Lung (tissue), 12 donors: Measurements from ENCODE around the gene MPZL1. TPM values are rescaled to one million over a fixed set of nuclear protein-coding genes. Genes with fewer than 3 reads are reported as not detected.

Experiments
- ATAC-seq: fragments of 200-7000 bp; cut with Tn5 transposase; one replicate; pipeline ENCODE4 v1.9.1; 2020; ENCODE audit warnings: moderate number of reproducible peaks; ENCODE audit not compliant: insufficient read depth, low FRiP score
- DNase-seq, 3 donors: peaks; one replicate each; pipeline ENCODE4 v3.0.0-alpha.2; 2013 to 2017
- H3K27ac ChIP-seq, 2 donors: one replicate each; pipeline ENCODE4 v1.5.1; 2013; ENCODE audit warnings: mild to moderate bottlenecking in 2 of 2, moderate library complexity in 2 of 2, control low read depth in 1 of 2, inconsistent platforms in 1 of 2, low read depth in 1 of 2, low read length in 1 of 2
- H3K27me3 ChIP-seq, 3 donors: one replicate each; pipeline ENCODE4 v1.5.1; 2013; ENCODE audit warnings: low read length in 2 of 3; ENCODE audit not compliant: control insufficient read depth in 3 of 3, insufficient read depth in 3 of 3
- H3K36me3 ChIP-seq, 4 donors: one replicate each; pipeline ENCODE4 v1.5.1; 2013; ENCODE audit warnings: low read length in 4 of 4, mild to moderate bottlenecking in 1 of 4, moderate library complexity in 1 of 4; ENCODE audit not compliant: control insufficient read depth in 4 of 4, insufficient read depth in 4 of 4
- H3K4me1 ChIP-seq, 5 donors: one replicate each; pipeline ENCODE4 v1.5.1; 2013; ENCODE audit warnings: low read length in 5 of 5, mild to moderate bottlenecking in 2 of 5, moderate library complexity in 1 of 5; ENCODE audit not compliant: control insufficient read depth in 5 of 5, insufficient read depth in 5 of 5
- H3K4me3 ChIP-seq: one replicate; pipeline ENCODE4 v1.5.1; 2013; ENCODE audit warnings: mild to moderate bottlenecking, control low read depth, moderate library complexity
- H3K9ac ChIP-seq, 2 donors: one replicate each; pipeline ENCODE4 v1.5.1; 2013; ENCODE audit warnings: low read length in 2 of 2, control low read depth in 1 of 2; ENCODE audit not compliant: insufficient read depth in 1 of 2
- H3K9me3 ChIP-seq, 4 donors: one replicate each; pipeline ENCODE4 v1.5.1; 2013; ENCODE audit warnings: low read length in 3 of 4, mild to moderate bottlenecking in 1 of 4, moderate library complexity in 1 of 4; ENCODE audit not compliant: control insufficient read depth in 4 of 4, insufficient read depth in 3 of 4
- CTCF ChIP-seq: IDR thresholded peaks from 2 replicates; pipeline ENCODE4 v1.5.1; 2012; ENCODE audit warnings: mild to moderate bottlenecking; ENCODE audit errors: control extremely low read depth, extremely low read depth
- WGBS, 2 donors: extraction: QIAGEN DNeasy Blood & Tissue Kit; methylation state at CpG; one replicate each; pipeline ENCODE4 v1.1.7; 2013; 5-methylcytosine and 5-hydroxymethylcytosine counted together
- polyA plus RNA-seq, 2 donors: library from polyadenylated mRNA; stranded (reverse); fragments of 200-250 nt; gene quantifications; one replicate each; pipeline ENCODE4 v1.2.1, GENCODE V29; 2013
- total RNA-seq, 2 donors: library from RNA; depleted of rRNA in 1 of 2; stranded (reverse); fragments of >200 nt in 1 of 2; gene quantifications; one replicate each; pipeline ENCODE4 v1.2.1, GENCODE V29; 2014 to 2021
- donor health status: control.
- donor health status: control.
- donor health status: Bipolar disorder and iron deficiency.
- donor health status: healthy.
- donor health status: DM: yes; HTN: yes; CAD: no.

MPZL1 gene
- total and polyA plus RNA-seq, 4 donors: 25.3 to 116 (median 77.0) TPM

- no peaks in the 10 kb centered on the region for H3K9me3 ChIP-seq
- H3K4me1 ChIP-seq: peaks cover 0 to 19% (median 13%) of the 10 kb centered on the region in 5 donors
- H3K27ac ChIP-seq: no peak overlapping the region
- DNase-seq (no peak), ATAC-seq (no peak)
- no peak overlapping the region for H3K9ac ChIP-seq
- TF ChIP-seq CTCF: no peak
- no peak overlapping the region for H3K4me3 ChIP-seq
- WGBS, 2 donors: 91 to 93% methylated on average over 4 of the region's 4 CpGs
- H3K27me3 ChIP-seq: no peaks in the 10 kb centered on the region
- no peaks in the 10 kb centered on the region for H3K36me3 ChIP-seq
These were observed 77.2 kb downstream of the MPZL1 start for GRCh38 chr1:167798952-167799351.

GRCh38 chr1:167799747-167800146 is 78.0 kb downstream of the MPZL1 start:
- DNase-seq (no peak), ATAC-seq (no peak)
- Histone ChIP-seq H3K9me3 (no peaks in the 10 kb centered on the region), H3K4me3 (no peak overlapping the region), H3K4me1 (peaks cover 0 to 19% (median 13%) of the 10 kb centered on the region in 5 donors), H3K27ac (no peak overlapping the region), H3K36me3 (no peaks in the 10 kb centered on the region), H3K27me3 (no peaks in the 10 kb centered on the region), H3K9ac (no peak overlapping the region)
- WGBS, 2 donors: 73 to 86% methylated on average over 4 of the region's 4 CpGs
- no peak for TF ChIP-seq CTCF

GRCh38 chr1:167800251-167800650 is 78.5 kb downstream of the MPZL1 start:
- no peak for DNase-seq
- ATAC-seq: no peak
- 82 to 86% methylated on average over 3 of the region's 3 CpGs for WGBS, 2 donors
- Histone ChIP-seq H3K4me1 (peaks cover 0 to 19% (median 13%) of the 10 kb centered on the region in 5 donors), H3K27ac (no peak overlapping the region), H3K36me3 (no peaks in the 10 kb centered on the region), H3K4me3 (no peak overlapping the region), H3K9me3 (no peaks in the 10 kb centered on the region), H3K9ac (no peak overlapping the region), H3K27me3 (no peaks in the 10 kb centered on the region)
- TF ChIP-seq CTCF: no peak

- TF ChIP-seq CTCF: no peak
- ATAC-seq (no peak), DNase-seq (no peak)
- Histone ChIP-seq H3K36me3 (no peaks in the 10 kb centered on the region), H3K9me3 (no peaks in the 10 kb centered on the region), H3K9ac (no peak overlapping the region), H3K4me3 (no peak overlapping the region), H3K4me1 (peaks cover 0 to 5% (median 3%) of the 10 kb centered on the region in 5 donors), H3K27ac (peak overlapping the region in 1 of 2 donors; percentile 44), H3K27me3 (no peaks in the 10 kb centered on the region)
- 96 to 98% methylated on average over 4 of the region's 4 CpGs for WGBS, 2 donors
These were observed 80.5 kb downstream of the MPZL1 start for GRCh38 chr1:167802235-167802634.
